Liver (tissue), 3 donors: ENCODE data around the gene C12orf57.

Experiments used
- EGR1 ChIP-seq, 2 donors: IDR thresholded peaks; 2 replicates each; pipeline ENCODE4 v1.6.1; 2016 to 2018; ENCODE audit warnings: antibody characterized with exemption in 2 of 2, low read depth in 2 of 2
- RAD21 ChIP-seq, 2 donors: IDR thresholded peaks; 2 replicates each; pipeline ENCODE4 v1.6.1; 2016; ENCODE audit warnings: antibody characterized with exemption in 2 of 2, mild to moderate bottlenecking in 2 of 2
- RXRA ChIP-seq, 2 donors: IDR thresholded peaks; 2 replicates each; pipeline ENCODE4 v1.6.1; 2017 to 2018; ENCODE audit warnings: antibody characterized with exemption in 2 of 2, mild to moderate bottlenecking in 1 of 2
- TF ChIP-seq, protein P1 (sequence below): IDR thresholded peaks from 2 replicates; pipeline ENCODE4 v1.6.1; 2016; ENCODE audit warnings: antibody characterized with exemption, mild to moderate bottlenecking
- TF ChIP-seq, protein P2 (sequence below): fragments of 150-350 bp; IDR thresholded peaks from 2 replicates; pipeline ENCODE4 v1.5.1; 2017; ENCODE audit warnings: improper control_type of control experiment, low read depth, low read length; ENCODE audit not compliant: missing input control
- donor health status: healthy.
- donor health status: healthy.

DNA sequence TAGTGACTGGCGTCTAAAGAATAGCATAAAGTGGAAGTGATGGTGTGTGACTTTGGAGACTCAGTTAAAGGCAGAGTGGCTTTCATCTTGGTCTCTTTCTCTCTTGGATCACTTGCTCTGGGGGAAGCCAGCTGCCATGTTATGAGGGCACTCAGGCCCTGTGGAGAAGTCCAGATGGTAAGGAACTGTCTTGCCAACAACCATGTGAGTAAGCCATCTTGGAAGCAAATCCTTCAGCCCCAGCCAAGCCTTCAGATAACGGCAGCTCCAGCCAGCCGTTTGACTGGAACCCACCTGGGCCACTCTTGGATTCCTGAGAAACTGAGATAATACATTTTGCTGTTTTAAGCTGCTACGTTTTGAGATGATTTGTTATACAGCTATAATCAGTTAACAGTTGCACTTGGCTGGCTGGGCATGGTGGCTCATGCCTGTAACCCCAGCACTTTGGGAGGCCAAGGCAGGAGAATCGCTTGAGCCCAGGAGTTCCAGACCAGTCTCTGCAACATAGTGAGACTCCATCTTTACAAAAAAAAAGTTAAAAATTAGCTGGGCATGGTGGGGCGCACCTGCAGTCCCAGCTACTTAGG, 46.9 kb upstream of the C12orf57 start:
- TF ChIP-seq, protein P1, sequence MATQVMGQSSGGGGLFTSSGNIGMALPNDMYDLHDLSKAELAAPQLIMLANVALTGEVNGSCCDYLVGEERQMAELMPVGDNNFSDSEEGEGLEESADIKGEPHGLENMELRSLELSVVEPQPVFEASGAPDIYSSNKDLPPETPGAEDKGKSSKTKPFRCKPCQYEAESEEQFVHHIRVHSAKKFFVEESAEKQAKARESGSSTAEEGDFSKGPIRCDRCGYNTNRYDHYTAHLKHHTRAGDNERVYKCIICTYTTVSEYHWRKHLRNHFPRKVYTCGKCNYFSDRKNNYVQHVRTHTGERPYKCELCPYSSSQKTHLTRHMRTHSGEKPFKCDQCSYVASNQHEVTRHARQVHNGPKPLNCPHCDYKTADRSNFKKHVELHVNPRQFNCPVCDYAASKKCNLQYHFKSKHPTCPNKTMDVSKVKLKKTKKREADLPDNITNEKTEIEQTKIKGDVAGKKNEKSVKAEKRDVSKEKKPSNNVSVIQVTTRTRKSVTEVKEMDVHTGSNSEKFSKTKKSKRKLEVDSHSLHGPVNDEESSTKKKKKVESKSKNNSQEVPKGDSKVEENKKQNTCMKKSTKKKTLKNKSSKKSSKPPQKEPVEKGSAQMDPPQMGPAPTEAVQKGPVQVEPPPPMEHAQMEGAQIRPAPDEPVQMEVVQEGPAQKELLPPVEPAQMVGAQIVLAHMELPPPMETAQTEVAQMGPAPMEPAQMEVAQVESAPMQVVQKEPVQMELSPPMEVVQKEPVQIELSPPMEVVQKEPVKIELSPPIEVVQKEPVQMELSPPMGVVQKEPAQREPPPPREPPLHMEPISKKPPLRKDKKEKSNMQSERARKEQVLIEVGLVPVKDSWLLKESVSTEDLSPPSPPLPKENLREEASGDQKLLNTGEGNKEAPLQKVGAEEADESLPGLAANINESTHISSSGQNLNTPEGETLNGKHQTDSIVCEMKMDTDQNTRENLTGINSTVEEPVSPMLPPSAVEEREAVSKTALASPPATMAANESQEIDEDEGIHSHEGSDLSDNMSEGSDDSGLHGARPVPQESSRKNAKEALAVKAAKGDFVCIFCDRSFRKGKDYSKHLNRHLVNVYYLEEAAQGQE: no peak
- TF ChIP-seq, protein P2, sequence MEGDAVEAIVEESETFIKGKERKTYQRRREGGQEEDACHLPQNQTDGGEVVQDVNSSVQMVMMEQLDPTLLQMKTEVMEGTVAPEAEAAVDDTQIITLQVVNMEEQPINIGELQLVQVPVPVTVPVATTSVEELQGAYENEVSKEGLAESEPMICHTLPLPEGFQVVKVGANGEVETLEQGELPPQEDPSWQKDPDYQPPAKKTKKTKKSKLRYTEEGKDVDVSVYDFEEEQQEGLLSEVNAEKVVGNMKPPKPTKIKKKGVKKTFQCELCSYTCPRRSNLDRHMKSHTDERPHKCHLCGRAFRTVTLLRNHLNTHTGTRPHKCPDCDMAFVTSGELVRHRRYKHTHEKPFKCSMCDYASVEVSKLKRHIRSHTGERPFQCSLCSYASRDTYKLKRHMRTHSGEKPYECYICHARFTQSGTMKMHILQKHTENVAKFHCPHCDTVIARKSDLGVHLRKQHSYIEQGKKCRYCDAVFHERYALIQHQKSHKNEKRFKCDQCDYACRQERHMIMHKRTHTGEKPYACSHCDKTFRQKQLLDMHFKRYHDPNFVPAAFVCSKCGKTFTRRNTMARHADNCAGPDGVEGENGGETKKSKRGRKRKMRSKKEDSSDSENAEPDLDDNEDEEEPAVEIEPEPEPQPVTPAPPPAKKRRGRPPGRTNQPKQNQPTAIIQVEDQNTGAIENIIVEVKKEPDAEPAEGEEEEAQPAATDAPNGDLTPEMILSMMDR: no peak
- TF ChIP-seq RXRA (IDR thresholded peaks at IDR 0.05) (no peak), RAD21 (IDR thresholded peaks at IDR 0.05) (no peak), EGR1 (IDR thresholded peaks at IDR 0.05; ENCODE audit: low read depth in 2 of 2) (no peak)
